CD4-positive, alpha-beta T cell treated with Interleukin-1 beta for 1 hour (primary cell): ENCODE results near the gene STRAP.

Experiments used
- DNase-seq, 2 donors: peaks; one replicate each; pipeline ENCODE4 v3.0.0-alpha.2; 2020 to 2022

The STRAP gene

GRCh38 chr12:15882118-15882971 lies at the start of gene STRAP:
STRAP (plus strand) TSS chr12:15882387; CDS start chr12:15882708, 321 bp downstream.
- peak; percentile 97 for DNase-seq

GRCh38 chr12:15834575-15834974 lies 47.6 kb upstream of the STRAP start:
- no peak for DNase-seq

- no peak for DNase-seq
Measured at GRCh38 chr12:15837141-15837790, 44.9 kb upstream of the STRAP start.

GRCh38 chr12:15839041-15839440 lies 43.1 kb upstream of the STRAP start:
- DNase-seq, result no peak

- DNase-seq, result no peak
Measured at GRCh38 chr12:15839682-15840081, 42.5 kb upstream of the STRAP start.

GRCh38 chr12:15842108-15842507 lies 40.1 kb upstream of the STRAP start:
- no peak for DNase-seq

GRCh38 chr12:15846887-15847286 lies 35.3 kb upstream of the STRAP start:
- no peak for DNase-seq

- no peak for DNase-seq
Measured at GRCh38 chr12:15848606-15849005, 33.6 kb upstream of the STRAP start.

GRCh38 chr12:15851045-15851620 lies 31.1 kb upstream of the STRAP start:
- no peak for DNase-seq

- no peak for DNase-seq
Measured at GRCh38 chr12:15851919-15852318, 30.3 kb upstream of the STRAP start.

GRCh38 chr12:15852383-15852782 lies 29.8 kb upstream of the STRAP start:
- no peak for DNase-seq

- DNase-seq, result no peak
Measured at GRCh38 chr12:15853877-15854276, 28.3 kb upstream of the STRAP start.

- no peak for DNase-seq
Measured at GRCh38 chr12:15854916-15855315, 27.3 kb upstream of the STRAP start.

GRCh38 chr12:15855646-15856045 lies 26.5 kb upstream of the STRAP start:
- no peak for DNase-seq

GRCh38 chr12:15856097-15856982 lies 25.8 kb upstream of the STRAP start:
- peak; percentile 23 to 67 for DNase-seq

- no peak for DNase-seq
Measured at GRCh38 chr12:15858353-15858752, 23.8 kb upstream of the STRAP start.

GRCh38 chr12:15859116-15859515 lies 23.1 kb upstream of the STRAP start:
- no peak for DNase-seq

- no peak for DNase-seq
Measured at GRCh38 chr12:15861404-15861803, 20.8 kb upstream of the STRAP start.

GRCh38 chr12:15862840-15863239 lies 19.3 kb upstream of the STRAP start:
- DNase-seq, result no peak

GRCh38 chr12:15863372-15863771 lies 18.8 kb upstream of the STRAP start:
- DNase-seq, result no peak

- no peak for DNase-seq
Measured at GRCh38 chr12:15863984-15864383, 18.2 kb upstream of the STRAP start.

GRCh38 chr12:15868186-15868585 lies 14.0 kb upstream of the STRAP start:
- DNase-seq, result no peak

- no peak for DNase-seq
Measured at GRCh38 chr12:15873556-15873955, 8.6 kb upstream of the STRAP start.
